GM21737 (cell line): ENCODE data around the gene CPNE5.

Experiments used
- ATAC-seq: cut with Tn5 transposase; IDR thresholded peaks from one replicate; pipeline ENCODE4 v1.9.1; 2021; ENCODE audit warnings: mild to moderate bottlenecking, moderate library complexity; ENCODE audit not compliant: unreplicated experiment

The CPNE5 gene

DNA sequence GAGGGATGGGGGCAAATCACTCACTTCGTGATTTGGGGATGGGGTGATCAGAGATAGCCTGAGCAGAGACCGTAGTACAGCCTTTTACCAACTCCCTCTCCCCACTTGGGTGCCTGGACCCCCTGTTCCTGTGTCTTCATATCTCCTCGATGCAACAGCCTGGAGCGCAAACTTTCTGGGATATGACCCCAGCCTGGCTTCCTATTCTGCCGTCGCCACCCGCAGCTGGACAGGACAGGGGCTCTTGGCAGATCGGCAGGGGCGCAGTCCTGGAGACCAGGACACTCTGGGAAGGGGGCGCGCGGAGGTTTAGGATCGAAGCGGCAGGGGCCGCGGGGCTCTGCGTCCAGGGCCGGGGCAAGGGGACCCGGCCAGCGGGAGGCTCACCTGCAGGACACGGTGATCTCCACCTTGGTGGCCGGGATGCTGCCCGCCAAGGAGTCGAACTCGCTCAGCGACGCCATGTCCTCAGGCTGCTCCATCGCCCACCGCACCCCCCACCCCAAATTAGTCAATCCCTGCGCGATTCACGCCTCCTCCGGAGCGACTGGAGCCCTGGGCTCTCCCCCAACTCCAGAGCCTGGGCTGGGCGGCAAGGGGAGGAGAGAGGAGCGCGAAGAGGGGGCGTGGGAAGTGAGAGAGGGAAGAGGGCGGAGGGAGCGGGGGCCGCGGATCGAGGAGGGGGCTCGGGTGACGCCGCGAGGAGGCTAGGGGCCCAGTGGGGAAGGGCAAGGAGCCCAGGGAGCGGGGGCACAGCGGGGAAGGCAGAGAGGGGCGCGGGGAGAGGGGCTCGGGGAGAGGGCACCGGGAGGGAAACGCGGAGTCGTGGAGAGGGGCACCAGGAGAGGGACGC lies at the start of gene CPNE5:
Gene CPNE5, minus strand, starts transcription at position 549 of the 853 bp plus-strand sequence. Its CDS starts 67 bp downstream, at position 482.
- ATAC-seq, result no peak

DNA sequence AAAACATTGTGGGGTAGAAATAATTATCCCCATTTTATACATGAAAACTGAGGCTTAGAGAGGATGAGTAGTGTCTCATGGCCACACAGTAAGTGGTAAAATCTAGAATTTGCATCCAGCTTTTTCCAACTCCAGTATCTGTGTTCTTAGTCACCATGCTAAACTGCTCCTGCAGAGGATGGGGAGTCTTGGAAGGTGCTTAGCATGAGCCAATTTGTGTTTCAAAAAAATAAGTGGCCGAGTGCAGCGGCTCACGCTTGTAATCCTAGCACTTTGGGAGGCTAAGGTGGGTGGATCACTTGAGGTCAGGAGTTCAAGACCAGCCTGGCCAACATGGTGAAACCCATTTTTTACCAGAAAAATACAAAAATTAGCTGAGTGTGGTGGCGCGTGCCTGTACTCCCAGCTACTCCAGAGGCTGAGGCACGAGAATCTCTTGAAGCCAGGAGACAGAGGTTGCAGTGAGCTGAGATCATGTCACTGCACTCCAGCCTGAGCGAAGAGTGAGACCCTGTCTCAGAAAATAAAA lies 48.9 kb upstream of the CPNE5 start:
- ATAC-seq, result no peak

DNA sequence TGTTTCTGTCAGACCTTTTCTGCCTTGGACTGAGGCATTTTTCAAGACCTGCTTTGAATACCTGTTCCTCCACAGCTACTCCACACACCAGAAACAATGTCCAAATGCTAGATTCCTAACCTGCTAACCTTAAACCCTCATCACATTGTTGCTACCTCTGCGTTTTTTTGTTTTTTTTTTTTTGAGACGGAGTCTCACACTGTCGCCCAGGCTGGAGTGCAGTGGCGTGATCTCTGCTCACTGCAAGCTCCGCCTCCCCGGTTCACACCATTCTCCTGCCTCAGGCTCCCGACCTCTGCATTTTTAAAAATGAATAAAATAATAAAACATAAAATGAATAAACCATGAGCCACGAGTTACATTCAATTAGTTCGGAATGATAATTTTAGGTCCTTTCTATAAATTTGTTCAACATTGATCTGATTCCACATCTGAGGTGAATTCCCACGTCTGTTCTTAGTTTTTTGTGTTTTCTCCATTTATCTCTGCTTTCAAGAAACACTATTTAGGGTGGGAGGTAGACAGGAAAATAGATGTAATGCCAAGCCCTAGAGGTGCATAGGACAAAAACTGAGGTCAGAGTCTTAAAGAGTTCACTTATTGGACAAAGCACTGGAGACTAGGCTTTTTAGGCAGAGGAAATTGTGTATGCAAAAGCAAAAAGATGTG lies 47.8 kb upstream of the CPNE5 start:
- ATAC-seq, result no peak

DNA sequence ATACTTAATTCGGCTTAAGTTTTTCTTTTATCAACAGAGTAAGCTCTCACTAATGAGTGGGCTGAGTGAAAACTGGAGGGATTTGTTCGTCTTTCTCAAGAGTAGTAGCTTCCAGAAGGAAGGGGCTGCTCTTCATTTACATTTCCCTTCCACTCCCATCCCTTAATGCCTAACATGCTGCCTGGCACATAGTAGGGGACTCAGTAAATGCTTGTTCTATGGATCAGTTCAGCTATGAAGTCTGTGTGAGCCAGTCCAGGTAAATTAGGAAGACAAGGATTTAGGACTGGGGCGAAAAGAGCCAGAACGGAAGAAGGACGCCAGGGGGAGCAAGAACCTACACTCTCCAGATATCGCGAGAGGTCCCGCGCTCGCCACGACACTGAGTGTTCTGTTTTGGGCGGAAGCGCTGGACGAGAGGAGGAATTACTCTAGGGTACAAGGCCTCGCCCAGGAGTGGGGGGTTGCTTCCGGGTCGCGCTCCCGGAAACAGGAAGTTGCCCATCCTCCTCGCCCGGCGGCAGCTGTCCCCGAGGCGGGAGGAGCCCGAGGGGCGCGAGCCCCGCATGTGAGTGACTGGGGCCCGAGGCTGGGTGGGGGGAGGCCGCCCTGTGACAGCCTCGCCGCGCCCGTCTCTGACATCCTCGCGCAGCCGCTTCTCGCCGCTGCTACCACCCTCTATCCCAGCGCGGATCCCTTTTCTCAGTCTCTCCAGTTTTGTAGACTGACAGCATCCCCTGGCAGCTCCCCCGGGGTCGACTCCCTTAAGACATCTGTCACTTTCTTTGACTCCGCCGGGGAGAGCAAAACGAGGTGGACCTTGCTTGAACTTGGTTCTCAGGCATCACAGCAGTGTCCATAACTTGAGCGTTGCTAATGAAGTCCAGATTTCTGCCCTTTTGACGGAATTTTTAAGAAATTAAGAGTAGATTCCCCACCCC lies 46.5 kb upstream of the CPNE5 start, which contains the start of gene C6orf89:
Gene C6orf89, plus strand, starts transcription at position 492 of the 941 bp plus-strand sequence. CDS start 13,493 bp downstream, outside the sequence.
- ATAC-seq, result peak; percentile 98

DNA sequence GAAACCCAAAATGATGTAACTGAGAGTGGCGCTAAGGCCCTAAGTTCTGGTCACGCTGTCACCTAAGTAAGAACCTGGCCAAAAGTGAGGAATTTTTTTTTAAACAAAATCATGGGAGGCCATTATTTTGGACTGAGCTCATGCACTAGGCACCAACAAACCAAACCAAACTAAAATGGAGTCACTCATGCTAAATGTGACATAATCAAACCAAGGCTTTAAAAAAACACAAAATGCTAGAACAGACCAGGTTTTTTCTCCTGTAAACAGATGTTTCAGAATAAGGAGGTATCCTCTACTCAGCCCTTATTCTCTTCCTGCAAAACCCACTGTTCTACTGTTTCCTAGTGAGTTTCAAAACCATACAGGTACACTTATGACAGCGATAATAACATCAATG lies 45.4 kb upstream of the CPNE5 start:
- ATAC-seq, result no peak

DNA sequence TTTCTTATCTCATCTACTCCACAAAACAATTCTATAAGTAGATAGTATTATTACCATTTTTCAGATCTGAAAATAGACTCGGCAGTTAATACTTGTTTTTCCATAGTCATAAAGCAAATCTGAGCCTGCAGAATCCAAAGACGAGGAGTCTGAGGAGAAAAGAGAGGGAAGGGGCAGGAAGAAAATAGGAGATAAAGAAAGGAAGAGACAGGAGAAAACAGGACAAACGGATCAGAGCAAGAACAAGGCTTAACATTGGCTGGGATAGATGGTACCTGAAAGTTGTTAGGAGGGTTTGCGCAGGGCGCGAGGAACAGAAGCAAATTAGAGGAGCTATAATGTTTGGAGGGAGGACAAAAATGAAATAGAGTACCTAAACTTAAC lies 36.0 kb upstream of the CPNE5 start:
- ATAC-seq, result no peak

DNA sequence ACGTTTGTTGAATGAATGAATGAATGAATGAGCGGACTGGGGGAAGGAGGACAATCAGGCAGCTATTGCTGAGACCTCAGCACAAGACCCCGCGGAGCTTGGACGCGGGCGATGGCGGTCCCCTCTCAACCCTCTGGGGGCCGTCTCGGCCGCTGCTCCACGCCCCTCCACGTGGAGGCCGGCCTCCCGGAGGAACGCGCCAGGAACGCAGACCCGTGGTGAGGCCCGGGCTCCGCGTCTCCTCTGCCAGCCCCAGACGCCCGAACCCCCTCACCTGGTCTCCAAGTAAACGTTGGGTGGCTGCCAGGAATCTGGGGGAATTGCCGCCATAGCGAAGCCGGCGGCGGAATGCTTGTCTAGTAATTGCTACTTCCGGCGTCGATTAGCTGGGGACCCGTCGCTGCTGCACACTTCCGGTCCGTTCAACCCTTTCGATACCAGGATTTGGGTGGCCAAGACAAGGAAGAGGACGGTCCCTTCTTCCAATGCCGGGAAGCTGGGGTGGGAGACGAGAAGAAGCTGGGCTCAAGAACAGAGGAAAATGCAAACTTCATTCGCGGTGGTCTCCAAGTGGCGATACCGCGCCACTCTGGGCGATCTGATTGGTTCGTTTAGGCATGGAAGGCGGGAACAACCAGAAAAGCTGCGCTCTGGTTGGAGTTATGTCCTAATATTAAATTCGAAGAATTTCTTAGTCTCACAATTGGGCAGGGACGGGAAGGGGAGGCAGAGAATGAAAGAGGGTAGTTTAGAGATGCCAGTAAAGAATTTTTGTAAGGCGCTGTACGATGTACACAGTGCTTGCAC lies 35.4 kb upstream of the CPNE5 start, which contains the start of gene PPIL1:
Gene PPIL1, minus strand, starts transcription at position 361 of the 807 bp plus-strand sequence. Its CDS starts 31 bp downstream, at position 330.
- ATAC-seq, result peak; percentile 72

DNA sequence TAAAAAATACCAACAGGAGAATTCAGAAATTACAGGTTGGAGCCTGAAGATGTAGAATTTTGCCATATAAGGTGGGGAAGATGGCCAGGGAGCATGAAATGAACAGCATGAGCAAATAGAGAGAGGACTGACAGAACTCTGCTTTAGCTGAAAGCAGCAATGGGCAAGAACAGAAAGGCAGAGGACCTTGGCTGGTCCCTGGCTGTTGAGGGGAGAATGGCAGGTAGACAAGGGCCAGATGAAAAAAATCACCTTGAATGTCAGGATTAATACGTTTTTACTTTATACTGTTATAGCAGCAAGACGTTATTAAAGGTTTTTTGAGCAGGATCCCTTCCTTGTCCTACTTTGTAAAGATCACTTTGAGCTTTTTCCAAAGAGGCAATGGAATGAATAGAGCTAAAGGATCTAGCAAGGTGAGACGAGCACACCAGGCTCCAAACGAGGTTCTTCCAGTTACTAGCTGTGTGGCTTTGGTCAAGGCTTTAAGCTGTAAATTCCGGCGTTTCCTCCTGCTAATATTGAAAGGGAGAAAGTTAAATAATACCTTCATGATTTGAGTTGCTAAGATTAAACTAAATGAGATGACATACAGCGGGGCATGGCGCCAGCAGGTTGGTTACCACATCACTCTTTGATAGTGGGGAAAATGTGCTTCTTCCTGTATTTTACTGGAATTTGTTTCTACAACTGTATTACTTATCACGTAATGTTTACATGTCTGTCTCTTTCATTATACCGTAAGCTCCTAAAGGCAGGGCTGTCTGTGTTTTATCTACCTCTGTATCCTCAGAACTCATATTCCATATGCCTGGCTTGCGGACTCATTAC lies 34.6 kb upstream of the CPNE5 start:
- ATAC-seq, result no peak

DNA sequence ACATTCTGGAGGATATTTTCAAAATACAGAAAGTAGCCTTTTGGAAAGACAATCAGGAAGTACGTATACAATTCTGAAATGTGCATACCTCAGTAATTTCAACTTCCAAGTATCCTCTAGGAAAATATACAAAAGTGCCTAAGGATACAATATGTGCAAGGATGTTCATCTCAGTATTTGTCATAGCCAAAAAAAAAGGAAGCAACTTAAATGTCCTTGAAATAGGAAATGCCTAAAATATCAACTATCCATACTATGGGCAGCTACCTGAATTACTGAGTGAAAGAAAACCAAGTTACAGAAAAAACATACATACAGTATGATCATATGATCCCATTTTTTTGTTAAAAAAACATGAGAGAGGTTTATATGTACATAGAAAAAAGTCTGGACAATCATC lies 33.9 kb upstream of the CPNE5 start:
- ATAC-seq, result no peak

DNA sequence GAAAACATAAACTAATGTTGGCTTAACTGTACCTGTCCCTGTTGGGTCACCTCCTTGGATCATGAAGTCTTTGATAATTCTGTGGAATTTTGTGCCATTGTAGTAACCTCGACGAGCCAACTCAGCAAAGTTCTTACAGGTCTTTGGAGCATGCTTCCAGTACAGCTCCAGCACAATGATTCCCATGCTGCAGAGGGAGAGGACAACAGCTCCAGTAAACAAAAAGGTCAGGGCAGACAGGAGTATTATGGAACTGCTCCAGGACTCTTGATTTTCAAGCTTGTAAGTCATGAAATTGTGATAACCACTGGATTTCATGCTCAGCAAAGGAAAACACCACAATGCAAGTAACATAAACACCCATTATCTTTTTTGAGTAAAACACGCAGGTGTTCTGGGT lies 32.4 kb upstream of the CPNE5 start:
- ATAC-seq, result no peak

DNA sequence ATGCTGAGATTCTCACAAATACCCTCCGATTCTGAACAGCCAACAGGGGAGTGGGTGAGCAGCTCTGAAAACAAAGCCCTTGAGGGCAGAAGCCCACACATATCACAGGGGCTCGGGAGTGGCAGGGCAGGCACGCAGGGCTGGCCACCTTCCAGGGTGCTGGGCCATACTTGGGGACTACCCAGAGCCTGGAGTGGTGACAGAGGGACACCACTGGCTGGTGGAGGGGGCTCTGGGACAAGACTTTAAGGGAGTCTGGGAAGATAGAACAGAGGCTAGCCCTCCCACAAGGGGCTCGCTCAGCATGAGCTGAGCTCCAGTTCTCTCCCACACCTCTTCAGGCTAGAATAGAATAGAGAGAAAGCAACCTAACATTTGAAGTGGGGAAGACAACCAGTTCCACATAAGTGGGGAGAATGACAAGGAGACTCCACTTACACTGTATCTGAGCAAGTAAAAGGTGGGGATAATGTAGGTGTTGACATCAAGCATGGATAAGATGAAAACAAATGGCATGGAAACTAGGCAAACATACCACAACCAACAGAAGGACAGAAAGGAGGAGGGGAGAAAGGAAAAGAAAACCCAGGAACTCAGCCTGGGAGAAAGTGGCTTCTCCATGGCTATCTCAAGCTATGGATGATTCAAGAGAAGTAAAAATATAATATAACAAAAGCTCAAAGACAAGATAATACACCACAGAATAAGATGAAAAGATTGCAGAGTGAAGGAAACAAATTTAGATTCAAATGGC lies 28.4 kb upstream of the CPNE5 start:
- no peak for ATAC-seq

DNA sequence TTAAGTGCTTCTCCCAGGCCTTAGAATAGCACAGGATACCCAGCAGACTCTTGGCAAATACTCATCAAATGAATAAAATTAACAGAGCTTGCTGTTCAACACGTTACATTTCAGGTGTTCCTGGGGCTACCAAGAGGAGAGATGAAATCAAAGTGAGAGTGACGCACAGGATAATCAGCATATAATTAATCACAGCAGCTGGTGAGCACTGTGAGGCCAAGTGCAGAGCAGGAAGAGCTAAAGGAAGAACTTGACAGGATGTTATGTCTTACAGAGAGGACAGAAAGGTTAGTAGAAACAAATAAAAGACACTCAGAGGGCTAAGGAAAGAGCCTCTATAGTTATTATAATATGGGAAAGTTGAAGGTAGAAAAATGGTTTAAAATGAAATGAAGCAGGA lies 26.6 kb upstream of the CPNE5 start:
- ATAC-seq, result no peak

DNA sequence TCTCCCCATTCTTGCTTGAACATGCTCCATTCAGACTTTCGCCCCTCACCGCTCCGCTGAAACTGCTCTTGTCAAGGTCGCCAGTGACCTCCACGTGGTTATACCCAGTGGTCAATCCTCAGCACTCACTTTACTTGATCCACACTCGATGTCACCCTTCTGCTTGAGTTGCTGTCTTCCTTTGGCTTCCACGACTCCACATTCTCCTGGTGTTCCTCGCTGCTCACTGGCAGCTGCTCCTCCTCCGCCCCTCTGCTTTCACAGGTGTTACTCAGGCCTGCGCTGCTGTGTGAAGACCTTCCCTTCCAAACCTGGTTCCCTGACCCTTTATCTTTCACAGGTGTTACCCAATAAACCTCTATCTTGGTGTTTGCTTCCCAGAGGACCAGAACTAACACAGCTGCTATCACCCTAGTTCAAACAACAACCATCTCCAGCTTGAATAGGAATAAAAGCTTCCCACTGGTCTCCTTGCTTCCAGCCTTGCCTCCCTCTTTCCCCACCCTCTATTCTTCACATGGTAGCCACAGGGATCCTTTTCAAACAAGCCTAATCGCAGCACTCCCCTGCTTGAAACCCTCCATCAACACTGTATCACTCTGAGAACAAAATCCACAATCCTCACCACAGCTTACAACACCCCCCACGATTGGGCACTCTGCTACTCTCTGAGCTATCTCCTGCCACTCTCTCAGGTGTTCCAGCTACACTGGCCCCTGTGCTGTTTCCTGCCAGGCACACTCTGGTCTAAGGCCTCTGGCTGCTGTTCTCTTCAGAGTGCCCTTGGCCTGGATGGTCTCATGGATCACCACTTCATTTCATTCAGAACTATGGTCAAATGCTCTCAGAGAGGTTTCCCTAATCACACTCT lies 24.7 kb upstream of the CPNE5 start:
- no peak for ATAC-seq

DNA sequence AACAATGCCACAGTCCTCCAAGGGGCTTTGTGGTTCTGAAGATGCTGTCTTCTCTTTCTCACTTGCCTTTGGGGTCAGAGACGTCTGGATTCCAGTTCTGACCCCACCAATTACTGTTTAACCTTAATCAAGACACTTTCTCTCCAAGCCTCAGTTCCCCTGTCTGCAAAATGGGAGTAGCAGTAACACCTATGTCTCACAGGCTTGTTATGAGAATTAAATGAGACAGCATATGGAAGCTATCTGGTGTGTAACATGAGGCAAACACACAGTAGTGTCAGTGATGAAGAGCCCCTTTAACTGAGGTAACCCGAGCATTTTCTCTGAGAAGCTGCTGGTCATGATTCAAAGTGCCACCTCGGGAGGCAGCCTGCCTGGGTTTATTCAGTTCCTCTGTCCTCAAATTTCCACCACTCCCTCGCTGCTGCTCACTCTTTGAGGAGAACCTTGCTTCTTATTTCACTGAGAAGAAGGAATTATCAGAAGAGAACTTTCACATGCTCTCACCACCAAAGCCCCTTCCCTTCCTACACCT lies 23.7 kb upstream of the CPNE5 start:
- ATAC-seq, result no peak

DNA sequence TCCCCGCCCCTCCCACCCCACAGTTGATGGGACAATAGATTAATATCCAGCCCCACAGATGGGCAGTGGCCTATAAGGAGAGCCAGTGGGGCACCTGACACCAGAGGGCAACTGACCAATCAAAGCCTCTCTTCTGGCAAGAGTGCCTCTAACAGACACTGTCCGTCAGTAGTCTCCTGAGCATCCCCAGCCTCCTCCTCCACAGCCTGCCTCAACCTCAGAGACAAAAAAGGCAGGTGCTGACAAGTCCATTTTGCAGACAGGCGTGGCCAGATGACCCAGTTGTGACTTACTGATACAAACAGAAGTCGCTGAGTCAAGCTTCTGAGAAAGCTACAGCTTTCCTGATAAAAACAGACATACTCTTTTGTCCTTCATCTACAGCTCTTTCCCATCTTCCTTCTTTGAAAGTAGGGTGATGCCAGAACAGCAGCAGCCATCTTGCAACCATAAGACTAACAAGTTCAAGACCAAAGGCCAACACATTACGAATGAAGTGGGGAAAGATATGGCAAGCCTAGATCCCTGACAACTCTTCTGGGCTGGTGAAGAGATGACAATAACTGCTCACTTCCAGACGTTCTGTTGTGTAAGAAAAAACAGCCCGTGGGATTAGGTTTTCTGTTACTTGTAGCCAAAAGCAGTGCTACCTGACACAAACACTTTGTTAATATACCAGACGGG lies 23.1 kb upstream of the CPNE5 start:
- no peak for ATAC-seq

DNA sequence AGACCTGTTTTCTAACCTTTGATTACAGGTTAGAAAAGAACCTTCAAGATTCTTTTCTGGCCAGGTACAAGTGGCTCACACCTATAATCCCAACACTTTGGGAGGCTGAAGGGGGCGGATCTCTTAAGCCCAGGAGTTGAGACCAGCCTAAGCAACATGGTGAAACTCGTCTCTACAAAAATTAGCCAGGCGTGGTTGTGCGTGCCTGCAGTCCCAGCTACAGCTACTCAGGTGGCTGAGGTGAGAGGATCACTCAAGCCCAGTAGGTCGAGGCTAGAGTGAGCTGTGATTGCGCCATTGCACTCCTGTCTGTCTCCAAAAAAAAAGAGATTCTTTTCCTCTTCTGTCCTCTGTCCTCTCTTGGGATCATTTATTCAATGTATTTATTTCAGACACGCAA lies 20.9 kb upstream of the CPNE5 start:
- no peak for ATAC-seq
